T-helper 2 cell treated with Interferon-gamma antibody and Interleukin-4, amounts not matched to agents 100 ng/mL and 5 ng/mL, for 36 hours (primary cell): Measurements from ENCODE around the gene PNMA8A. TPM values are rescaled to one million over a fixed set of nuclear protein-coding genes. Genes with fewer than 3 reads are reported as not detected.

Experiments
- intact Hi-C: fragments of 100-400 bp; cut with micrococcal nuclease; formaldehyde crosslinking; loops from one replicate; pipeline ENCODE4 v1.15.1; 2023
- total RNA-seq: library from RNA; stranded (reverse); gene quantifications from 2 replicates; pipeline ENCODE4 v1.2.3, GENCODE V29; 2022

Gene PNMA8A
- total RNA-seq, 1 donor from 2014 or later: not detected

DNA sequence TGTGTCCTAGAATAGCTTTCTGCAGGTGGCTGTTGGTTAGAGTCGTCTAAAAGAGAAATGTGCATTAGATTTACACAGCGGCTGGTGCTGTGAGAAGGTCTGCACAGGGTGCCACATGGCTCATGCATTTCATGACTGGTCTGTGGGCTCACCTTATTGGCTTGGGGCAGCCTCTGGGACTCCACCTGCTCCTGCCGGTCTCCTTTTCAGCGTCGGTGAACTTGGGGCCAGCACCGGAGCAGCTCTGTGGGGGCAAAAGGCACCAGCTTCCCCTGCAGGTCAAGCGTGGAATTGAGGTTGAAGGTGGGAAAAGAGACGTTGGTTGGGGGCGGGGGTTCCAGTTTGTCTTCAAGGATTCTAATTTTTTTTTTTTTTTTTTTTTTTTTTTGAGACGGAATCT, 39.5 kb downstream of the PNMA8A start:
- intact Hi-C loops: no loop called here

DNA sequence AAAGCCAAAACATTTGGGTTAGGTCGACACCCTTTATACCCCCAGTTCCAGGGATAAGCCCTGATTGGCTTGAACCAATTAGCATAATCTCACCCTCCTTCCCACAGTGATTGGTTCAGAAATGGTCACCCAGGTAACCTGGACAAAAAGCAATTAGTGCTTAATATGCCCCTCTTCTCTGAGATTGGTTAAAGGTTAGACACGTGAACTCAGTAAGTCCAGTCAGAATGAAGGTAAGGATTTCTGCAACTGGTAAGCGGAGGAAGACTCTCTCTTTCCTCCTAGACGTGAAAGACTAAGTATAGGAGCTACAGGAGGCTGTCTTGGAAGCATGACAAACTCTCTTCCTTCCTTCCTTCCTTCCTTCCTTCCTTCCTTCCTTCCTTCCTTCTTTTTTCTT, 41.4 kb downstream of the PNMA8A start:
- intact Hi-C loops: no loop called here

DNA sequence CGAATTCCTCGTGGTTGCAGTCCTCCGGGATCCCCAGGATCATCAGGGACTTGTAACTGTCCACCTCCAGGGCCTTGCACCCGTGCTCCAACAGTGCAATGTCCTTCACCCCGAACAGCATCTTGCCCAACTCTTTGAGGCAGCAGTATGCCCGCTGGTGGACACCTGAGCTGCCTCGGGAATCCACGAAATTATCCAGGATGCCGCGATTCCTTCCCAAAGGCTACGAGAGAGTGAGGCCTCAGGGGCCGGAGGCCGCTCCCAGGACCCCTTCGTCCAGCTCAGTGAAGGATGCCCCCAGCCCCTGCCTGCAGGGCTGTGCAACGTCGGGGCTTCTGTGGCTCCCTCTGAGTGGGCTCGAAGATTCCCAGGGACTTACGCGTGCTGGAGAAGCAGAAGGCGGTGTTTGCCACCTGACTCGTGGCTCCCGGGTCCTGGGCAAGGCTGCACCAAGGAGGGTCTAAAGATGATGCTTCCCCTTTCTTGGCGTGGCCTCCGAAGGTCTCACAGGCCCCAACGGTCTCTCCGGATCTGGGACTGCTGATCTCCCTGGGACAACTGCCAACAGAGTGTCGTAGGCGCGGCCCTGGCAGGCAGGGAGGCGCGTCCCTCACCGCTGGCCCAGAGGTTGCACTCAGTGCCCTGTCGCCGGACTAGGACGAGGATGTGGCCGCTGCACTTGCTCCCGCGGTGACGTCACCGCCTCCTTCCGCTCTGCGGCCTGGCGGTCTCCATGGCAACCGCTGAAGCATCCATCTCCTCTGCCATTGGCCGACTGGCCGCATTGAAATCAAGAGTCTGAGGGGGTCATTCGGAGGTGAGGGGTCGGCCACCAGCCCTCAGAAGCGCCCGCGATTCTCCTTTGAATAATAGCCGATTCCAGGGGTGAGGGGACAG, 42.9 kb downstream of the PNMA8A start, which contains the start of gene PNMA8C:
Gene PNMA8C, minus strand, starts transcription at position 698 of the 897 bp plus-strand sequence. Its CDS starts 577 bp downstream, at position 121.
- intact Hi-C loops: no loop called here

DNA sequence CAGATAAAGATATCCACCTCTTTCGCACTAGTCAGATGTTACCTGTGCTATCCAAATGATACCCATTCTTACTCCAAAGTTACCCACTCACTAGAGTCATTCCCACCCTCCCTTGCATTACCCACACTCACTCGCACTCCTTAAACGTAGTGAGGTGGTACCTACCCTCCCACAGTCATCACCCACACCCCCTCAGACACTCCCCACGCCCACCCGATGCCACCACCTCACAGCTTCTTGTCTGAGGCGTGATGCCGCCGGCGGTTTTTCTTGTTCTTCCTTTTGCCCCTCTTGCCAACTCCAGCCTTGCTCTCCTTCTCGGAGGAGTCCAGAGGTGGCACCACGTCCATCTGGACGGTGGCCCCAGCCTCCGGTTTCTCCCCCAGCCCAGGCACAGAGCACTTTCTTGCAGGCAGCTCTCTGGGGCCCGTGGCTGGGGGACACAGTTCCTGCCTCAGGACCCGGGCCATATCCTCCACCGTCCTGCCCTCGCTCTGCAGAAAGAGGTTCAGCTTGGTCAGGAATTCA, 43.8 kb downstream of the PNMA8A start:
- intact Hi-C loops: no loop called here

DNA sequence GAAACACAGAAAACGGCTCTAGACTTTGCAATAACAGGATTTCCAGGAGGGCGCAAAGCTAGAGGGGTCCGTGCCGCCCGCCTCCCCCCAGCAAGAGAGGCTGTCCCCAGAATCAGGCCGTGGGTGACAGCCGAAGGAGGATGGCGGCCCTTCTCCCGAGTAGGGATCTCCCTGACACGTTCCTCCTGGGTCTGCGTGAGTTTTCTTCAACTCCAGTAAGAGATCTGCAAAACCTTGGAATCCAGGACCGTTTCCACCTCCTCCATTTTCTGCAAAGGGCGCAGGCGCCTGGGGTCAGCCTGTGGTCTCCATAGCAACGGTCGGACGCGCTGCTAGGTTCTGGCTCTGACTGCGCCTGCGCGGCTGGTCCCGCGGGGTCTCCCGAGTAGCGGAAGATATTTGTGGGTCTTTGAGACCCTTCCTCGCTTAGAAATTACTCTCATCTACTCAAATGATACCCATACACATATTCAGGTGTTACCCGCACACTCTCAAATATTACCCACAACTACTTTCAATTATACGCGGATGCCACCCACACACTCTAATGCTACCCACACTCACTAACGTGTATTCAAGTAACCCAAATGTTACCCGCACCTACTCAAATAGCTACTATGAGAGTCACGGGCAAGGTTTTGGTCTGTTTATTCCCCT, 44.7 kb downstream of the PNMA8A start:
- intact Hi-C loops: no loop called here

- intact Hi-C loops: no loop called here
These were observed 45.3 kb downstream of the PNMA8A start for GRCh38 chr19:46426035-46426505.

- intact Hi-C loops: no loop called here
These were observed 48.2 kb downstream of the PNMA8A start for GRCh38 chr19:46423188-46423587.

- intact Hi-C loops: no loop called here
These were observed 49.0 kb downstream of the PNMA8A start for GRCh38 chr19:46422344-46422743.

GRCh38 chr19:46420056-46420455, 51.3 kb downstream of the PNMA8A start:
- intact Hi-C loops: no loop called here

Other genes with a start within 250 kb of the PNMA8A start
- not detected in 2 replicates for gene IGFL1, start 241.8 kb downstream of the PNMA8A start, total RNA-seq
- gene HIF3A, start 174.5 kb downstream of the PNMA8A start, total RNA-seq: not detected in 2 replicates
- 109 and 112 TPM in 2 replicates for gene PPP5C, start 124.5 kb downstream of the PNMA8A start, total RNA-seq
- gene CCDC8, start 58.0 kb downstream of the PNMA8A start, total RNA-seq: not detected in 2 replicates
- gene PNMA8C, start 42.6 kb downstream of the PNMA8A start, total RNA-seq: not detected in 2 replicates
- not detected in 2 replicates for gene PNMA8B, start 24.3 kb upstream of the PNMA8A start, total RNA-seq
- gene CALM3, start 129.8 kb upstream of the PNMA8A start, total RNA-seq: 523 and 533 TPM in 2 replicates
- 26.9 and 29.1 TPM in 2 replicates for gene PTGIR, start 153.5 kb upstream of the PNMA8A start, total RNA-seq
- 2.9 and 4.6 TPM in 2 replicates for gene GNG8, start 164.6 kb upstream of the PNMA8A start, total RNA-seq
- gene DACT3, start 189.6 kb upstream of the PNMA8A start, total RNA-seq: 0.34 and 0.55 TPM in 2 replicates
- gene PRKD2, start 245.6 kb upstream of the PNMA8A start, total RNA-seq: 158 TPM in 2 replicates